K562 (cell line): ENCODE measurements around the gene STT3A. TPM values are rescaled to one million over a fixed set of nuclear protein-coding genes. Genes with fewer than 3 reads are reported as not detected.

ENCODE experiments used
- ARID2 ChIP-seq: fragments of 450-650 bp; IDR thresholded peaks from 2 replicates; pipeline ENCODE4 v1.6.1; 2017; ENCODE audit warnings: antibody characterized with exemption, mild to moderate bottlenecking
- BHLHE40 ChIP-seq: IDR thresholded peaks from 2 replicates; pipeline ENCODE4 v1.6.1; 2011; ENCODE audit warnings: low read length, improper control_type of control experiment
- BMI1 ChIP-seq: fragments of 150-350 bp; IDR thresholded peaks from 2 replicates; pipeline ENCODE4 v1.6.1; 2014; ENCODE audit warnings: low read length
- BRF1 ChIP-seq: IDR thresholded peaks from 3 replicates; pipeline ENCODE4 v1.6.1; 2011; ENCODE audit warnings: borderline replicate concordance, mild to moderate bottlenecking; ENCODE audit not compliant: insufficient read length; ENCODE audit errors: extremely low read depth
- CBFB ChIP-seq: sonication (generic); formaldehyde crosslinking; IDR thresholded peaks from 2 replicates; pipeline ENCODE4 v1.4.0; 2020; ENCODE audit warnings: mild to moderate bottlenecking, missing genetic modification reagents
- CREM ChIP-seq: IDR thresholded peaks from 2 replicates; pipeline ENCODE4 v1.6.1; 2014; ENCODE audit warnings: antibody characterized with exemption, low read depth
- ELF2 ChIP-seq: fragments of 250-450 bp; sonication (Bioruptor Pico); IDR thresholded peaks from 2 replicates; pipeline ENCODE4 v1.5.0; 2021; ENCODE audit warnings: mild to moderate bottlenecking
- EP400 ChIP-seq: fragments of 450-650 bp; IDR thresholded peaks from 2 replicates; pipeline ENCODE4 v1.6.1; 2017; ENCODE audit warnings: antibody characterized with exemption, mild to moderate bottlenecking, moderate library complexity
- FOXK2 ChIP-seq, 2 experiments: fragments of 450-650 bp; IDR thresholded peaks in 1 of 2; conservative IDR thresholded peaks in 1 of 2; 2 replicates each; pipeline ENCODE4 v1.6.1; 2016; ENCODE audit warnings: low read depth in 2 of 2, mild to moderate bottlenecking in 1 of 2
- GATA2 ChIP-seq: sonication (generic); formaldehyde crosslinking; IDR thresholded peaks from 2 replicates; pipeline ENCODE4 v1.4.0; 2020; ENCODE audit warnings: mild to moderate bottlenecking, missing genetic modification reagents
- KLF10 ChIP-seq: fragments of 250-450 bp; sonication (Bioruptor Pico); IDR thresholded peaks from 2 replicates; pipeline ENCODE4 v1.6.1; 2021; ENCODE audit warnings: matching md5 sums
- L3MBTL2 ChIP-seq: fragments of 450-650 bp; IDR thresholded peaks from 2 replicates; pipeline ENCODE4 v1.6.1; 2016; ENCODE audit warnings: mild to moderate bottlenecking, moderate library complexity
- MYC ChIP-seq, 2 experiments: fragments of 250-450 bp in 1 of 2; sonication (Bioruptor Pico) in 1 of 2; IDR thresholded peaks; 2 replicates each; pipeline versions ENCODE4 v1.5.1 to v1.6.1; 2012 to 2021; ENCODE audit warnings: low read depth in 2 of 2, borderline replicate concordance in 1 of 2, improper control_type of control experiment in 1 of 2, low read length in 1 of 2, mild to moderate bottlenecking in 1 of 2, moderate library complexity in 1 of 2
- POLR3G ChIP-seq: IDR thresholded peaks from 2 replicates; pipeline ENCODE4 v1.6.1; 2011; ENCODE audit not compliant: insufficient read length, insufficient replicate concordance; ENCODE audit errors: extremely low read depth
- SMAD4 ChIP-seq: fragments of 250-450 bp; sonication (Bioruptor Pico); conservative IDR thresholded peaks from 2 replicates; pipeline ENCODE4 v1.8.0; 2021; ENCODE audit warnings: inconsistent platforms, mild to moderate bottlenecking, moderate library complexity
- SMARCA5 ChIP-seq: fragments of 450-650 bp; IDR thresholded peaks from 2 replicates; pipeline ENCODE4 v1.6.1; 2016
- TAF9B ChIP-seq: fragments of 450-650 bp; IDR thresholded peaks from 2 replicates; pipeline ENCODE4 v1.6.1; 2018; ENCODE audit warnings: mild to moderate bottlenecking; ENCODE audit not compliant: partially characterized antibody
- U2AF2 ChIP-seq: fragments of 200-400 bp; formaldehyde crosslinking; optimal IDR thresholded peaks from 2 replicates; pipeline ENCODE3; 2017; ENCODE audit warnings: low read depth, mild to moderate bottlenecking, low read length
- ZBTB1 ChIP-seq: sonication (generic); formaldehyde crosslinking; IDR thresholded peaks from 2 replicates; pipeline ENCODE4 v1.8.1; 2023; ENCODE audit warnings: missing genetic modification reagents, low read depth, mild to moderate bottlenecking, borderline replicate concordance
- ZNF174 ChIP-seq: fragments of 250-450 bp; sonication (Bioruptor Pico); IDR thresholded peaks from 2 replicates; pipeline ENCODE4 v1.4.0; 2020; ENCODE audit warnings: mild to moderate bottlenecking
- ZNF280A ChIP-seq: fragments of 450-650 bp; IDR thresholded peaks from 2 replicates; pipeline ENCODE4 v1.6.1; 2018; ENCODE audit warnings: mild to moderate bottlenecking, low read depth; ENCODE audit not compliant: partially characterized antibody
- ZSCAN29 ChIP-seq: fragments of 450-650 bp; IDR thresholded peaks from 2 replicates; pipeline ENCODE4 v1.6.1; 2017
- polyA plus RNA-seq, 8 experiments: library from polyadenylated mRNA; depleted of rRNA in 4 of 8; stranded (reverse) in 5 of 8; unstranded in 3 of 8; fragments of >200 nt; fragmentation: Nextera tagmentation in 2 of 8; fragmentation: Illumina TruSeq in 1 of 8; extraction: Ambion mirVana in 2 of 8; extraction: Trizol in 1 of 8; gene quantifications; 2 replicates each; pipeline versions ENCODE4 v1.2.1 to v1.2.3, GENCODE V29; 2011 to 2014; ENCODE audit warnings: inconsistent platforms in 1 of 8, missing spikeins in 1 of 8
- total RNA-seq, 7 experiments: library from RNA; depleted of rRNA in 6 of 7; stranded (reverse); fragments of >200 nt in 6 of 7; fragmentation: Illumina TruSeq in 2 of 7; extraction: Trizol in 2 of 7; gene quantifications; 2 replicates each; pipeline versions ENCODE4 v1.2.1 to v1.2.3, GENCODE V29; 2011 to 2021; ENCODE audit warnings: low replicate concordance in 1 of 7
- TF ChIP-seq, protein P1 (sequence below): fragments of 450-650 bp; formaldehyde crosslinking; IDR thresholded peaks from 2 replicates; pipeline ENCODE4 v1.4.0; 2020; ENCODE audit warnings: mild to moderate bottlenecking, moderate library complexity
- TF ChIP-seq, protein P2 (sequence below): sonication (generic); formaldehyde crosslinking; IDR thresholded peaks from 2 replicates; pipeline ENCODE4 v1.8.1; 2022; ENCODE audit warnings: missing genetic modification reagents
- TF ChIP-seq, protein P3 (sequence below): fragments of 250-450 bp; sonication (Bioruptor Pico); IDR thresholded peaks from 2 replicates; pipeline ENCODE4 v1.9.0; 2021; ENCODE audit warnings: mild to moderate bottlenecking, inconsistent platforms

The STT3A gene
- total and polyA plus RNA-seq, 9 of the 15 experiments (the other 6 are each of a cell fraction or from before 2014, with no cell fraction given): 70.7 to 330 (median 192) TPM

DNA sequence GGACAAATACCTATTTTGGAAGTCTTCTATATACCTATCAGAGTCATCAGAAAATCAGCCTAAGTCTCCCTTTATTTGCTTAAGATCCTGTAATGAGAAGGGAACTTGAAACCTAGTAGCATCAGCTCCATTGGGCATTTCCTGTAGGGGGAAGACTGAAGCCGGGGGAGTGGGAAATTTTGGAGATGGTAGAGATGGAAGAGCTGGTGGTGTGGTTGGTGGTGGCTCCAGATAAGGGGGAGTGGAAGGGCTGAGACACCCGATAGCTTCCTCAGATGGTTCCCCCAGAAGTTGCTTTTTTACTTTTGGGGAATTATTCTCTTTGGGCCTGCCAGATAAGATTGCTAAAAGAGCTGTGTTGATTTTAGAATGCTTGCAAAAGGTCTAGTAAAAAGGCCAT lies 39.7 kb upstream of the STT3A start (continued):
- TF ChIP-seq EP400: peak; percentile 46
- no peak for TF ChIP-seq ARID2
- no peak for TF ChIP-seq POLR3G
- TF ChIP-seq CREM: peak; percentile 52
- peak; percentile 88 for TF ChIP-seq SMAD4
- TF ChIP-seq ZNF174 (CRISPR knock-in tag): no peak
- TF ChIP-seq ZNF280A: no peak
- TF ChIP-seq L3MBTL2: 0 out of 2 replicates have a peak, but pooled peaks have one; percentile 21
- no peak for TF ChIP-seq BRF1
- TF ChIP-seq GATA2 (CRISPR knock-in tag): peak; percentile 97
- TF ChIP-seq U2AF2: no peak
- TF ChIP-seq MYC (IDR thresholded peaks at IDR 0.05; ENCODE audit: low read depth, low read length): peak; percentile 42; the same call in 1 of the 2 replicates
- no peak for TF ChIP-seq MYC (CRISPR knock-in tag; IDR thresholded peaks at IDR 0.05; ENCODE audit: borderline replicate concordance, low read depth)
- TF ChIP-seq SMARCA5: no peak
- no peak for TF ChIP-seq CBFB (CRISPR knock-in tag)
- peak; percentile 48; the same call in 1 of the 2 replicates for TF ChIP-seq BHLHE40
- TF ChIP-seq, protein P1, sequence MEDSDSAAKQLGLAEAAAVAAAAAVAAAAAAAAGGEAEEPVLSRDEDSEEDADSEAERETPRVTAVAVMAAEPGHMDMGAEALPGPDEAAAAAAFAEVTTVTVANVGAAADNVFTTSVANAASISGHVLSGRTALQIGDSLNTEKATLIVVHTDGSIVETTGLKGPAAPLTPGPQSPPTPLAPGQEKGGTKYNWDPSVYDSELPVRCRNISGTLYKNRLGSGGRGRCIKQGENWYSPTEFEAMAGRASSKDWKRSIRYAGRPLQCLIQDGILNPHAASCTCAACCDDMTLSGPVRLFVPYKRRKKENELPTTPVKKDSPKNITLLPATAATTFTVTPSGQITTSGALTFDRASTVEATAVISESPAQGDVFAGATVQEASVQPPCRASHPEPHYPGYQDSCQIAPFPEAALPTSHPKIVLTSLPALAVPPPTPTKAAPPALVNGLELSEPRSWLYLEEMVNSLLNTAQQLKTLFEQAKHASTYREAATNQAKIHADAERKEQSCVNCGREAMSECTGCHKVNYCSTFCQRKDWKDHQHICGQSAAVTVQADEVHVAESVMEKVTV: peak; percentile 52; the same call in 1 of the 2 replicates
- TF ChIP-seq ZSCAN29: peak; percentile 25; the same call in 1 of the 2 replicates
- TF ChIP-seq, protein P2, sequence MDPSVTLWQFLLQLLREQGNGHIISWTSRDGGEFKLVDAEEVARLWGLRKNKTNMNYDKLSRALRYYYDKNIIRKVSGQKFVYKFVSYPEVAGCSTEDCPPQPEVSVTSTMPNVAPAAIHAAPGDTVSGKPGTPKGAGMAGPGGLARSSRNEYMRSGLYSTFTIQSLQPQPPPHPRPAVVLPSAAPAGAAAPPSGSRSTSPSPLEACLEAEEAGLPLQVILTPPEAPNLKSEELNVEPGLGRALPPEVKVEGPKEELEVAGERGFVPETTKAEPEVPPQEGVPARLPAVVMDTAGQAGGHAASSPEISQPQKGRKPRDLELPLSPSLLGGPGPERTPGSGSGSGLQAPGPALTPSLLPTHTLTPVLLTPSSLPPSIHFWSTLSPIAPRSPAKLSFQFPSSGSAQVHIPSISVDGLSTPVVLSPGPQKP: no peak
- TF ChIP-seq FOXK2 (conservative IDR thresholded peaks at IDR 0.05 in 1 of 2, IDR thresholded peaks at IDR 0.05 in 1 of 2; ENCODE audit: low read depth in 2 of 2): peak in 1 of 2 experiments; percentile 60; a peak in 2 of 4 replicates
- TF ChIP-seq, protein P3, sequence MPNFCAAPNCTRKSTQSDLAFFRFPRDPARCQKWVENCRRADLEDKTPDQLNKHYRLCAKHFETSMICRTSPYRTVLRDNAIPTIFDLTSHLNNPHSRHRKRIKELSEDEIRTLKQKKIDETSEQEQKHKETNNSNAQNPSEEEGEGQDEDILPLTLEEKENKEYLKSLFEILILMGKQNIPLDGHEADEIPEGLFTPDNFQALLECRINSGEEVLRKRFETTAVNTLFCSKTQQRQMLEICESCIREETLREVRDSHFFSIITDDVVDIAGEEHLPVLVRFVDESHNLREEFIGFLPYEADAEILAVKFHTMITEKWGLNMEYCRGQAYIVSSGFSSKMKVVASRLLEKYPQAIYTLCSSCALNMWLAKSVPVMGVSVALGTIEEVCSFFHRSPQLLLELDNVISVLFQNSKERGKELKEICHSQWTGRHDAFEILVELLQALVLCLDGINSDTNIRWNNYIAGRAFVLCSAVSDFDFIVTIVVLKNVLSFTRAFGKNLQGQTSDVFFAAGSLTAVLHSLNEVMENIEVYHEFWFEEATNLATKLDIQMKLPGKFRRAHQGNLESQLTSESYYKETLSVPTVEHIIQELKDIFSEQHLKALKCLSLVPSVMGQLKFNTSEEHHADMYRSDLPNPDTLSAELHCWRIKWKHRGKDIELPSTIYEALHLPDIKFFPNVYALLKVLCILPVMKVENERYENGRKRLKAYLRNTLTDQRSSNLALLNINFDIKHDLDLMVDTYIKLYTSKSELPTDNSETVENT (CRISPR knock-in tag): no peak
- TF ChIP-seq TAF9B: peak; percentile 54
- TF ChIP-seq ELF2 (CRISPR knock-in tag): no peak
- TF ChIP-seq BMI1: no peak
- no peak for TF ChIP-seq ZBTB1 (CRISPR knock-in tag)
- TF ChIP-seq KLF10: no peak
